ENCODE results near the gene PPM1D.
A peak's percentile ranks its signal among the peaks of the same experiment; 100 is the strongest.

The PPM1D gene

DNA sequence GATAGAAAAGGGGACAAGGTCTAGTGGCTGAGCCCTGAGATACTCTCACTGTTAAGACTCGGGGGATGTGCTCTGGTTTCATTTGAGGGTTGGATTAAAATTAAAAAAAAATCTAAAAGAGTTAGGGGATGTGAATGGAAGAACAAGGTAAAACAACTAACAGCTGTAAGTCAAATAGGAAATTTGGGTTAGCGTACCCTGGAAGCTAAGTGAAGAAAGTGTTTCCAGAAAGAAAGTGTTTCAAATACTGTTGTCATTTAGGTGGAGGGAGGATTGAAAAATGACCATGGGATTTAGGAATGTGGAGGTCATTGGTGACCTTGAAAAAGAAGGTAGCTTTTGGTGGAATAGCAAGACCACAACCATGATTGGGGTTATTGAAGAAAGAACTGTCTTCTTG, 37.7 kb downstream of the PPM1D start:
- peak overlapping the region; percentile 17 for H3K27ac Mint-ChIP-seq (ENCODE audit: low read depth)
- H3K4me1 Mint-ChIP-seq = peaks cover 6% of the 10 kb centered on the region
- H3K4me3 Mint-ChIP-seq = no peak overlapping the region
- H3K36me3 Mint-ChIP-seq (ENCODE audit: insufficient read depth) = peaks cover 28% of the 10 kb centered on the region
- H3K27me3 Mint-ChIP-seq = no peaks in the 10 kb centered on the region
- no peaks in the 10 kb centered on the region for H3K9me3 Mint-ChIP-seq
- ATAC-seq (replicated peaks; ENCODE audit: extremely low read depth, poor library complexity, severe bottlenecking) (no peak), DNase-seq (ENCODE audit: low spot score in 2 of 2) (no peak)

DNA sequence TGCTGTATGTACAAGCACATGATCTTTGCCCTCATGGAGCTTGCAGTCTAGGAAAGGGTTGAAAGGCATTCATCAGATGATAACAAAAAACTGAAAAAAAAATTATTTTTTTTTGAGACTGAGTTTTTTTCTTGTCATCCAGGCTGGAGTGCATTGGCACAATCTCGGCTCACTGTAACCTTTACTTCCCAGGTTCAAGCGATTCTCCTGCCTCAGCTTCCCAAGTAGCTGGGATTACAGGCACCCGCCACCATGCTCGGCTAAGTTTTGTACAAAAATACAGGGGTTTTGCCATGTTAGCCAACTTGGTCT, 39.0 kb downstream of the PPM1D start:
- H3K27ac Mint-ChIP-seq (ENCODE audit: low read depth) = no peak overlapping the region
- no peak for DNase-seq (ENCODE audit: low spot score in 2 of 2)
- no peak for ATAC-seq (replicated peaks; ENCODE audit: extremely low read depth, poor library complexity, severe bottlenecking)
- no peak overlapping the region for H3K4me3 Mint-ChIP-seq
- H3K27me3 Mint-ChIP-seq = no peaks in the 10 kb centered on the region
- peaks cover 29% of the 10 kb centered on the region for H3K36me3 Mint-ChIP-seq (ENCODE audit: insufficient read depth)
- no peaks in the 10 kb centered on the region for H3K9me3 Mint-ChIP-seq
- peaks cover 6% of the 10 kb centered on the region for H3K4me1 Mint-ChIP-seq

DNA sequence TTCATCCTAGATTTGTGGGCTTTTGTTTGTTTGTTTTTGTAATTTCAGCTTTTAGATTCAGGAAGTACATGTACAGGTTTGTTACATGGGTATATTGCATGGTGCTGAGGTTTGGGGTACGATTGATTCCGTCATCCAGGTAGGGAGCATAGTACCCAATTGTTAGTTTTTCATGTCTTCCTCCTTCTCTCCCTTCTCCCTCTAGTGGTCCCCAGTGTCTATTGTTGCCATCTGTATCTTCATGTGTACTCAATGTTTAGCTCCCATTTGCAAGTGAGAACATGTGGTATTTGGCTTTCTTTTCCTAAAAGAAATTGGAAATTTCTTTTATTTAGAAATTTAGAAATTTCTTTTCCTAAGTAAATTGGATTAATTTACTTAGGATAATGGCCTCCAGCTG, 40.5 kb downstream of the PPM1D start:
- H3K4me3 Mint-ChIP-seq = no peak overlapping the region
- H3K9me3 Mint-ChIP-seq = no peaks in the 10 kb centered on the region
- peaks cover 6% of the 10 kb centered on the region for H3K4me1 Mint-ChIP-seq
- DNase-seq (ENCODE audit: low spot score in 2 of 2) (no peak), ATAC-seq (replicated peaks; ENCODE audit: extremely low read depth, poor library complexity, severe bottlenecking) (no peak)
- H3K27ac Mint-ChIP-seq (ENCODE audit: low read depth) = no peak overlapping the region
- H3K27me3 Mint-ChIP-seq = no peaks in the 10 kb centered on the region
- H3K36me3 Mint-ChIP-seq (ENCODE audit: insufficient read depth) = peaks cover 28% of the 10 kb centered on the region

DNA sequence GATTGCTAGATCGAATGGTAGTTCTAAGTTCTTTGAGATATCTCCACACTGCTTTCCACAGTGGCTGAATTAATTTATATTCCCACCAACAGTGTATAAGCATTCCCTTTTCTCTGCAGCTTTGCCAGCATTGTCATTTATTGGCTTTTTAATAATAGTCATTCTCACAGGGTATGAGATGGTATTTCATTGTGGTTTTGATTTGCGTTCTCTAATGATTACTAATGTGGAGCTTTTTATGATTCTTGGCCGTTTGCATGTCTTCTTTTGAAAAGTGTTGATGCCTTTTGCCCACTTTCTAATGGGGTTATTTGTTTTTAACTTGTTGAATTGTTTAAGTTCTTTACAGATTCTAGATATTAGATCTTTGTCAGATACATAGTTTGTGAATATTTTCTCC, 41.1 kb downstream of the PPM1D start:
- no peak for DNase-seq (ENCODE audit: low spot score in 2 of 2)
- Mint-ChIP-seq H3K27me3 (no peaks in the 10 kb centered on the region), H3K27ac (ENCODE audit: low read depth) (no peak overlapping the region), H3K4me1 (peaks cover 6% of the 10 kb centered on the region), H3K36me3 (ENCODE audit: insufficient read depth) (peaks cover 25% of the 10 kb centered on the region), H3K9me3 (no peaks in the 10 kb centered on the region), H3K4me3 (no peak overlapping the region)
- ATAC-seq (replicated peaks; ENCODE audit: extremely low read depth, poor library complexity, severe bottlenecking) = no peak

DNA sequence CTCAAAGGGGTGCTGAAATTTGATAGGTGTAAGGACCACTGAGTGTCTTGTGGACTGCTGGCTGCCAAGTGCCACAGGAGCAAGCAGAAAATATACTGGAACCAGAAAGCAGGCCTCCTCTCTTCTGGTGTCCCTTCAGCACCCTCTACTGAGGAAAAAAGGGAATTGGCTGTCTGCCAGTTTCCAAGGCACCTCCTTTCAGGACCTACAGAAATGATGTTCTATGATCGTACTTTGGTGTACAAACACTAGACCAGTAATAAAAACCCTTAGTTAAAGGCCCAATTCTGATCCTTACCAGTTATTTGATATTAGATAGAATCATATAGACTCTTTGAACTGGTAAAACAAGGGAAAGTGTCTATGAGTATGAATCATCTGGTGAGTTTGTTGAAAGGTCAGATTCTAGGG, 41.8 kb downstream of the PPM1D start:
- DNase-seq (ENCODE audit: low spot score in 2 of 2) = peak in 1 of 2 donors; percentile 24
- H3K27ac Mint-ChIP-seq (ENCODE audit: low read depth) = no peak overlapping the region
- no peaks in the 10 kb centered on the region for H3K9me3 Mint-ChIP-seq

DNA sequence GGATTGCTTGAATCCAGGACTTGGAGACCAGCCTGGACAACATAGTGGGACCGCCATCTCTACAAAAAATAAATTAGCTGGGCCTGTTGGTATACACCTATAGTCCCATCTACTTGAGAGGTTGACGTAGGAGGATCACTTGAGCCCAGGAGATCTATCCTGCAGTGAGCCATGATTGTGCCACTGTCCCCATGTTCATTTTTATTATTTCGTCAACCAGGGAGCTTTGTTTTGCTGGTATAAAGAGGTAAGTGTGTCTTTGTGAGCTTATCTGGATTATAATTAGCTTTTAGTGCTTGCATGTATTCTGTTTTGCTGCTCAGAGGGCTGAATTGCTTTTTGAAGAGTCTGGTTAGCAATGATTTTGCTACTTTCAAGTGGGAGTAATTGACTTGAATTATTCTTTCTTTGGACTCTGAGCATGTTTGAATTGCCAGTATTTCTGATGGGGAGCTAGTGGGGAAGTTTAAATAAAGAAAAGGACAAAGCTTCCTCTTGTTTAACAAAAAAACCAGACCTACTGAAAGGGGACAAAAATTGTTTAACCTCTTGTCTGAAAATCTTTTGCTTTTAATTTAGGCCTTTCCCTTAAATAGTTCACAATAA, 46.0 kb downstream of the PPM1D start:
- ATAC-seq (replicated peaks; ENCODE audit: extremely low read depth, poor library complexity, severe bottlenecking) = no peak
- no peak for DNase-seq (ENCODE audit: low spot score in 2 of 2)
- Mint-ChIP-seq H3K36me3 (ENCODE audit: insufficient read depth) (peaks cover 20% of the 10 kb centered on the region), H3K4me1 (peaks cover 16% of the 10 kb centered on the region), H3K27me3 (no peaks in the 10 kb centered on the region), H3K4me3 (no peak overlapping the region), H3K27ac (ENCODE audit: low read depth) (no peak overlapping the region), H3K9me3 (no peaks in the 10 kb centered on the region)

More for the DNA sequence above, 41.8 kb downstream of the PPM1D start:
- H3K4me3 Mint-ChIP-seq = no peak overlapping the region
- peaks cover 6% of the 10 kb centered on the region for H3K4me1 Mint-ChIP-seq
- peak; percentile 52 for ATAC-seq (replicated peaks; ENCODE audit: extremely low read depth, poor library complexity, severe bottlenecking)
- H3K36me3 Mint-ChIP-seq (ENCODE audit: insufficient read depth) = peaks cover 25% of the 10 kb centered on the region
- H3K27me3 Mint-ChIP-seq = no peaks in the 10 kb centered on the region

DNA sequence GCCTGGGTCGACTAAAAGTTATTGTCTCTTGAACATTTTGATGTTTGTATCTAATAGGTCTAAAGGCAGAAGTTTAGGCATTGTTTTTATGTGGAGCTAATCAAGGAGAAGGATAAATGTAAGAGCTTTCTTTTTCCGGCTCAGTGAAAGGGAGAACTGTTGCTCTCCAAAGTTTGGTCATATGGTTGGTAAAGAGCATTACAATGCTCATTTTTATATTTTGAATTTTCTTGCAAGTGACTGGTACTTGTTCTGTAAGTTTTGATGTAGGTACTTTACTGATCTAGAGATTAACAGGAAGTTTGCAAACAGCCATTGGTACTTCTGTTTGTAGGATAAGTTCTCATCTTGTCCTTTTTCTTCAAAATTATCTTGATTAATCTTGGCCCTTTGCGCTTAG, 46.7 kb downstream of the PPM1D start:
- no peak overlapping the region for H3K27ac Mint-ChIP-seq (ENCODE audit: low read depth)
- DNase-seq (ENCODE audit: low spot score in 2 of 2) (no peak), ATAC-seq (replicated peaks; ENCODE audit: extremely low read depth, poor library complexity, severe bottlenecking) (no peak)
- H3K4me3 Mint-ChIP-seq = no peak overlapping the region
- H3K9me3 Mint-ChIP-seq = no peaks in the 10 kb centered on the region
- H3K27me3 Mint-ChIP-seq = no peaks in the 10 kb centered on the region
- peaks cover 18% of the 10 kb centered on the region for H3K36me3 Mint-ChIP-seq (ENCODE audit: insufficient read depth)
- H3K4me1 Mint-ChIP-seq = peaks cover 11% of the 10 kb centered on the region

DNA sequence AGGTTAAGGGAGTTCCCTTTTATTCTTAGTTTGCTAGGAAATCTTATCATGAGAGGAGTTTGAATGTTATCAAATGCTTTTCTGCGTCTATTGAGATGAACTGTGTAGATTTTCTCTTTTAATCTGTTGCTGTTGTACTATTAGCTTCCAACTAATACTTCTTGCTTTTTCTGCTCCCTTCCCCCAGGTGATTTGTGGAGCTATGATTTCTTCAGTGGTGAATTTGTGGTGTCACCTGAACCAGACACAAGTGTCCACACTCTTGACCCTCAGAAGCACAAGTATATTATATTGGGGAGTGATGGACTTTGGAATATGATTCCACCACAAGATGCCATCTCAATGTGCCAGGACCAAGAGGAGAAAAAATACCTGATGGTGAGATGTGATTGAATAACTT, 47.7 kb downstream of the PPM1D start:
- H3K9me3 Mint-ChIP-seq = no peaks in the 10 kb centered on the region
- H3K27ac Mint-ChIP-seq (ENCODE audit: low read depth) = no peak overlapping the region
- peaks cover 20% of the 10 kb centered on the region for H3K4me1 Mint-ChIP-seq
- no peak for ATAC-seq (replicated peaks; ENCODE audit: extremely low read depth, poor library complexity, severe bottlenecking)
- no peak overlapping the region for H3K4me3 Mint-ChIP-seq
- DNase-seq (ENCODE audit: low spot score in 2 of 2) = no peak
- no peaks in the 10 kb centered on the region for H3K27me3 Mint-ChIP-seq
- peaks cover 18% of the 10 kb centered on the region for H3K36me3 Mint-ChIP-seq (ENCODE audit: insufficient read depth)

DNA sequence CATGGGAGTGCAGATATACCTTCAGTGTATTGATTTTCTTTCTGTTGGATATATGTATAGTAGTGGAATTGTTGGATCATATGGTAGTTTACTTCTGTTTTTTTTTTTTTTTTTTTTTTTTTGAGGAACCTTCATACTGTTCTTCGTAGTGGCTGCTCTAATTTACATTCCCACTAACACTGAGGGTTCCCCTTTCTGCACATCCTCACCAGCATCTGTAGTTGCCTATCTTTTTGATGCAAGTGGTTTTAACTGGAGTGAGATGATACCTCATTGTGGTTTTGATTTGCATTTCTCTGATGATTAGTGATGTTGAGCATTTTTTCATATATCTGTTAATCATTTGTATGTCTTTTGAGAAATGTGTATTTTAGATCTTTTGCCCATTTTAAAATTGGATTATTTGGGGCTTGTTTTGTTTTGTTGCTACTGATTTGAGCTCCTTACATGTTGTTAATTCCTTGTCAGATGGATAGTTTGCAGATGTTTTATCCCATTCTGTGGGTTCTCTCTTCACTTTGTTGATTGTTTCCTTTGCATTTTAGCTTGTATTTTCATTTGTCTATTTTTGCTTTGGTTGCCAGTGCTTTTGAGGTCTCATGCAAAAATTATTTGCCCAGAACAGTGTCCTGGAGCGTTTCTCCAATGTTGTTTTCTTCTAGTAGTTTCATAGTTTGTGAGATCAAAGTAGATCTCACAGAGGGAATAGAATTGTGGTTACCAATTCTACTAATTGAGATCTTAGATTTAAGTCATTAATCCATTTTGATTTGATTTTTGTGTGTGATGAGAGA, 52.7 kb downstream of the PPM1D start:
- DNase-seq (ENCODE audit: low spot score in 2 of 2) (no peak), ATAC-seq (replicated peaks; ENCODE audit: extremely low read depth, poor library complexity, severe bottlenecking) (no peak)
- H3K9me3 Mint-ChIP-seq = no peaks in the 10 kb centered on the region
- H3K36me3 Mint-ChIP-seq (ENCODE audit: insufficient read depth) = peaks cover 23% of the 10 kb centered on the region
- H3K4me1 Mint-ChIP-seq = peaks cover 32% of the 10 kb centered on the region
- H3K27me3 Mint-ChIP-seq = no peaks in the 10 kb centered on the region
- H3K4me3 Mint-ChIP-seq = no peak overlapping the region
- no peak overlapping the region for H3K27ac Mint-ChIP-seq (ENCODE audit: low read depth)

DNA sequence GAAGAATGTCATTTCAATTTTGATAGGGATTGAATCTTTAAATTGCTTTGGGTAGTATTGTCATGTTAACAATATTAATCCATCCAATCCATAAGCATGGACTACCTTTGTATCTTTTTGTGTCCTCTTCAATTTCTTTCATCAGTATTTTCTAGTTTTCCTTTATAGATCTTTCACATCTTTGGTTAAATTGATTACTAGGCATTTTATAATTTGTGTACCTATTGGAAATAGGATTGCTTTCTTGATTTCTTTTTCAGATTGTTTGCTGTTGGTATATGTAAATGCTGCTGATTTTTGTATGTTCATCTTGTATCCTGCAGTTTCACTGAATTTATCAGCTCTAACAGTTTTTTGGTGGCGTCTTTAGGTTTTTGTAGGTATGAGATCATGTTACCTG, 53.6 kb downstream of the PPM1D start:
- no peak overlapping the region for H3K4me3 Mint-ChIP-seq
- ATAC-seq (replicated peaks; ENCODE audit: extremely low read depth, poor library complexity, severe bottlenecking) = no peak
- H3K27me3 Mint-ChIP-seq = no peaks in the 10 kb centered on the region
- H3K36me3 Mint-ChIP-seq (ENCODE audit: insufficient read depth) = peaks cover 20% of the 10 kb centered on the region
- H3K4me1 Mint-ChIP-seq = peaks cover 29% of the 10 kb centered on the region
- H3K9me3 Mint-ChIP-seq = no peaks in the 10 kb centered on the region
- no peak overlapping the region for H3K27ac Mint-ChIP-seq (ENCODE audit: low read depth)
- no peak for DNase-seq (ENCODE audit: low spot score in 2 of 2)

DNA sequence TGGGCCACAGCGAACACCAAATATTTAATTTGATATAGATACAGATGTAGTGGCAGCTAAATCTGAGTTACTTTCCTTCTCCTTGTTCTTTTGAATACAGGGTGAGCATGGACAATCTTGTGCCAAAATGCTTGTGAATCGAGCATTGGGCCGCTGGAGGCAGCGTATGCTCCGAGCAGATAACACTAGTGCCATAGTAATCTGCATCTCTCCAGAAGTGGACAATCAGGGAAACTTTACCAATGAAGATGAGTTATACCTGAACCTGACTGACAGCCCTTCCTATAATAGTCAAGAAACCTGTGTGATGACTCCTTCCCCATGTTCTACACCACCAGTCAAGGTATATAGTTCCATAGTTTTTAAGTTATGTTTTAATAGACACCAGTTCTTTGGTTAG, 56.5 kb downstream of the PPM1D start:
- Mint-ChIP-seq H3K36me3 (ENCODE audit: insufficient read depth) (peaks cover 15% of the 10 kb centered on the region), H3K27me3 (no peaks in the 10 kb centered on the region), H3K9me3 (no peaks in the 10 kb centered on the region), H3K4me3 (no peak overlapping the region), H3K4me1 (peaks cover 22% of the 10 kb centered on the region), H3K27ac (ENCODE audit: low read depth) (no peak overlapping the region)
- no peak for ATAC-seq (replicated peaks; ENCODE audit: extremely low read depth, poor library complexity, severe bottlenecking)
- DNase-seq (ENCODE audit: low spot score in 2 of 2) = no peak

DNA sequence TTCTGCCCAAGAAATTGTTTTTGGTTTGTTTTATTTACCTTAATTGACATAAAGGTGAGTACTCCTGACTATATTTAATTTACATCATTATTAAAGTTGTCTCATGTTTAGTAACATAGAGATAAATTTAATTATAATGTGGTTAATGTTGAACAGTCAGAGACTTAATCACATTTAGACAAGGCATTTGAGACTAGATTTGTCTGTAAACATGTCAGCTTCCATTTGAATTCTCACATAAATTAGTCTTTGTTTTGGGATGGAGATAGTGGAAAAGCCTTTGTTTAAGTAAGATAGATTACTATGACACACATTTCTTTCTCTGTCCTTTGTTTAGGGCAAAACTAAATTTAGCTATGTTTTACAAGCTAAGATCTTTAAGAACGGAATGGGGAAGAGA, 59.2 kb downstream of the PPM1D start:
- H3K36me3 Mint-ChIP-seq (ENCODE audit: insufficient read depth) = peaks cover 15% of the 10 kb centered on the region

DNA sequence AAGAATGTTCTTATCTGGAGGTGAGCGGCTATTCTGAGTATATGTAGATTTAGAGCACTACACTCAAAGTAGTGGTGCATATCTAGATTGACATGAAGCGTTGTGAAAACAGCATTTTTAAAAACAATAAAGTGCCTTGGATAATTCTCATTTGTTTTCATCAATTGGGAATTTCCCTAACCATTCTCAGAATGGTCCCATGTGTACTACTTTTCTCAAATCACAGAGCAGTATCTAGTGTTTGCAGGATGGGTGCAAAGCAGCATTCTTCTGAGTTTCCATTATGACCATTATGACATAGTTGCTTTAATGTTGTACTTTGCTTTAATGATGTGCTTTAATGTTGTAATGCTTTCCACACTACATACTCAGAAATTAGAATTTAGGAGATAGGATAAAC, 61.5 kb downstream of the PPM1D start:
- H3K4me3 Mint-ChIP-seq = no peak overlapping the region
- no peak overlapping the region for H3K27ac Mint-ChIP-seq (ENCODE audit: low read depth)

More for the DNA sequence above, 59.2 kb downstream of the PPM1D start:
- no peak for ATAC-seq (replicated peaks; ENCODE audit: extremely low read depth, poor library complexity, severe bottlenecking)
- Mint-ChIP-seq H3K4me1 (no peaks in the 10 kb centered on the region), H3K27me3 (no peaks in the 10 kb centered on the region), H3K9me3 (no peaks in the 10 kb centered on the region), H3K4me3 (no peak overlapping the region), H3K27ac (ENCODE audit: low read depth) (no peak overlapping the region)
- no peak for DNase-seq (ENCODE audit: low spot score in 2 of 2)

More for the DNA sequence above, 61.5 kb downstream of the PPM1D start:
- ATAC-seq (replicated peaks; ENCODE audit: extremely low read depth, poor library complexity, severe bottlenecking) = no peak
- Mint-ChIP-seq H3K36me3 (ENCODE audit: insufficient read depth) (peaks cover 23% of the 10 kb centered on the region), H3K27me3 (no peaks in the 10 kb centered on the region), H3K4me1 (no peaks in the 10 kb centered on the region), H3K9me3 (no peaks in the 10 kb centered on the region)
- no peak for DNase-seq (ENCODE audit: low spot score in 2 of 2)

Measured in central memory CD8-positive, alpha-beta T cell (primary cell).